NCI-H1930 (cell line): ENCODE measurements around the gene GARNL3.

Experiments used
- DNase-seq, 2 experiments: peaks; one replicate each; lab custom pipeline; 2025; lab: John Stamatoyannopoulos, UW

The GARNL3 gene

DNA sequence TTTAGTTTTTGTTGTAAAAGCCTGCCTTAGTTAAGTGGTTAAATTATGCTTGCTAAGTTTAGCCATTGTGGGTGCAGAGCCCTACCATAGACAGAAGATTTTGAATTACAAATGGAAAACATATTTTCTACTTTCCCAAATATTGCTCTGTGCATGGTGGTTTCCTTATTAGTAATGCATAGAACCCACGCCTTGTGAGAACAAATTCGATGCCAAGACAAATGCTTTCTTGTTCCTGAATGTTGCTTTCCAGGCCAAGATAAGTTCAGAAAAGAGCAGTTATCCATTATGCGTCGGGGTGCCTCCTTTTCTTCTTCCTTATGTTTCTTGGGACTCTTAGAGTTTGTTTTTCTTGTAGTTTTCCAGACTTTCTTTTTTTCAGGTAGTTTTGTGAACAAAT, 31.0 kb upstream of the GARNL3 start:
- DNase-seq = no peak

DNA sequence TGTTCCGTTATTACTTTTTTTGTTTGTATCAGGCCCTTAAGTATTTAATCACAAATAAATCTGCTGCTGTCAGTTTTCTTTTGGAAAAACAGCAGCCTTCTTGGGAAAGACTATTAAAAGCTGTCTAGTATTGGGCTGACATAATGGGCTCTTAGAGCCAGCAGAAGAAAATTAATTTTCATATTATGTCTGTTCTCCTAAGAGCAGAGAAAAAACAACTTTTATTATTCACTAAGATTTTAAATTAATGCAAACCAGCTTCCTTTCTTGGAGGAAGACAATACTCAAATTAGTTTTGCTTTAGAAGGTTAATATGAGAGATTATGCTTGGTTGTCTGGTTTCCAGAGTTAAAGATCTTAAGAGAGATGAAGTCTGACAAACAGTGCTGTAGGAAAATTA, 30.6 kb upstream of the GARNL3 start:
- no peak for DNase-seq

DNA sequence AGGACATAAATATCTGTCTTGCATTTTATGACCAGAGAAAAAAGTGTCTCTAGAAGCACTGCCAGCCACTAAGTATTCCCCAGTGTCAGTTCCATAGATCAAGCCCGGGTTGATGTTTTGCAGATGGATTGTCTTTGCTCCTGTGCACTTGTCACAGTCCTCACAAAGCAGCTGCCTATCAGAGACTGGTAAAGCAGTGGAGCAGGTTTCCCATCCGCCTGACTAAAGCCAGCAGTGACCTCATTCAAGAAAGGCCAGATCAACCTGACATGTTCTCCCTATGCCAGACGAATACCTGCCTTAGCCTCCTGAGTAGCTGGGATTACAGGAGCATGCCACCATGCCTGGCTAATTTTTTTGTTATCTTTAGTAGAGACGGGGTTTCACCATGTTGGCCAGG, 26.8 kb upstream of the GARNL3 start:
- DNase-seq = no peak

DNA sequence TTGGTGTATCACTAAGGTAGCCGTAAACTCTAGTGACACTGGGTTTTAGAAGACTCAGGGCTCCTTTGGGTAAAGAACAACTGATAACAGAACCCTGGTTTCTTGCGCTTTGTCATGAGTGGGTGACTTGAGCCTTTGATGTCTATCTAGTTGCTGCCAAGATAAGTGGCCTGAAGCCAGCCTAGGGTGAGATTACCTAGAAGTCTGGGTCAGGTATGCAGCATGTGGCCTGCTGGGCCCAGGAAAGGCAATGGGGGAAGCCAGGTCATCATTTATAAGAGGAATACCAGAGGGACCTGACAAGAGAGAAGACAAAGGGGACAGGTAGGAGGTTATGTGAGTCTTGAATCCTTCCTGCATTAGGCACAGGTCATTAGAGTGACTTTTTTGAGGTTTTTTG, 23.2 kb upstream of the GARNL3 start:
- no peak for DNase-seq

DNA sequence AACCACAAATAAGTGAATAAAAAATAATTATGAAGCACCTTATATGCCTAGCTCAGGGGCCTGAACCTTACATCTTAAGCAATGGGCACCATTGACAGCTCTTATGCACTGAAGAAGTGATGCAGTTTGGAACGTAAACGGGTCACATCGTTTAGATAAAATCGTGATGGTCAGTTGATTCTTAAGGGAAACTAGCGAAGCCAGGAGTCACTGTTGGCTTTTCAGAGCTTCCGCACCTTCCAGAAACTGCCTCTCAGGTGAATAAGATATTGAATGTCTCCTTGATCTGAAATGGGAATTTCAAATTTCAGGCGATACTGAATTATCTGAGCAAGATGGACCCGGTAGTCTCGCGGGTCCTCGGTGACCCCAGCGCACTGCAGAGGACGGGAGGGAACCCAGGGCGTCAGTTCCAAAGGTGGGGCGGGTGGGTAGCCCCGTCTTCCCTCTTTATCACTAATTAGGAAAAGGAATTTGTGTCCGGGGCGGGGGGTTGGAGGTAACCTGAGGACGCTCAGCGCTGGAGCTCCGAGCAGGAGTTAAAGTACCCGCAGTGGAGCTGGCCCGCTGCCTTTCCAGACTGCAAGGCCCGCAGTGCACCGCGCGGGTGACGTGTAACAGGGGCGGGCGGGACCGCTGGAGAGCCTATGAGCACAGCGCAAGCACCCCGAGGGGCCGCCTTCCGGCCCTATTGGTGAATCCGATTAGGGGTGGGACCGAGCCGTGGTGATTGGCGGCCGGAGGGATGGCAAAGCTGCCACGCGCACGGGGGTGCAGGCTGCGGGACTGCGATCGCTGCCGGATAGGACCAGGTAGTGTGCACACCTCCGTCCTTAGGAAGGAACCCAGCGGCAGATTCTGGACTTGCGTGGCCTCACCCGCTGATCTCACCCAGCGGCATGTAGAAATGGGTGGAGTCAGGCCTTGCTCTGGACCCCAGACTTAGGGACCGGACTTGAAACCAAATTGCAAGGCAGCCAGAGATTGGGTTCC, 19.7 kb upstream of the GARNL3 start:
- peak; percentile 86 to 94 for DNase-seq

DNA sequence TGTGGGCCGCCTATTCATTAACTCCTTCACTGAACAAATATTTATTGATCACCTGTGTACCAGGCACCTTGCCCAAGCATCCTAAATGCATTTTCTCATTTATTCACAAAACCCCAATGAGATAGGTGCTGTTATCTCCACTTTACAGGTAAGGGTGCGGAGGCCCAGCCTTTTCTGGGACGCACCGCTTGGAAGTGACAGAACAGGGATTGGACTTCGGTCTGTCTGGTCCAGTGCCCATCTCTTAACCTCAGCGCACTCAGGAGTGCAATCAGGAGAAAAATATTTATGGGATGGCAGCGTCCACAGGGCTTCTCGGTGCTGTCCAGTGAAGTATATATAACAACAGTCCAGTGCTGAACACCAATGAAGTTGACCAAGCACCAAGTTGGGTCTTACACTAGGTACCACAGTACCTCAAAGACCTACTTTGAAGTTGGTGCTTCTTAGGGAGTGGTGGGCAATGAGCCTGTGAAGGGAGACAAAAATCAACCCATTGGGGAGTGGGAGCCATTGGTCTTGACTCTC, 18.9 kb upstream of the GARNL3 start:
- DNase-seq = no peak

DNA sequence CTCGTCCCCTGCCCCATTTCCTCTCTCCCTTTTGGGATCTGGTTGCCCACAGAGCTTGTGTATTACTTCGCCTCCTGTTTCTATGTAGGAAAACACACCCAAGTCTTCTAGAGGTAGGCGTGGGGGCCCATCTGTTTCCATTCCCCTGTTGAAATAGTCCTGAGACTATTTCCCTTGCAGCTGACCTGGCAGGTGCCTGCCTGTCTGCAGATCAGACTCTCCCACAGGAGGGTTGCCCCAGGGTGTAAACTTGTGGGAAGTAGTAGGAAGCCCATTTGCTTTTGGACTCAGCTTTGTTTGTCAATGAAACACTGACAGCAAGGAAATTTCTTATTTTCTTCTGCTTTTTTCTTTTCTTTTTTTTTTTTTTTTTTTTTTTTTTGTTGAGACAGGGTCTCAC, 16.3 kb upstream of the GARNL3 start:
- no peak for DNase-seq

DNA sequence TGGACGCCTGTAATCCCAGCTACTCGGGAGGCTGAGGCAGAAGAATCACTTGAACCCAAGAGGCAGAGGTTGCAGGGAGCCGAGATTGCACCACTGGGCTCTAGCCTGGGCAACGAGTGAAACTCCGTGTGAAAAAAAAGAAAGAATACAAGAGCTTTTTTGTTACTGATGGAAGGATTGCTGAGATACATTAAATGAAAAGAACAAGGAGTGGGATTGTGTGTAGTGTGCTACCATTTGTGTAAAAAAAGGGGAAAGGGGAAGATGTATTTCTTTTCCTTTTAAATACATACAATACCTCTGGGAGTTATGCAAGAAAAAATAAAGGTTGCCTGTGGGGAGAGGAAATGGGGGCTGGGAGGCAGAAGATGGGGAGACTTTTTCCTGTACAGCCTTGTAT, 14.7 kb upstream of the GARNL3 start:
- no peak for DNase-seq

DNA sequence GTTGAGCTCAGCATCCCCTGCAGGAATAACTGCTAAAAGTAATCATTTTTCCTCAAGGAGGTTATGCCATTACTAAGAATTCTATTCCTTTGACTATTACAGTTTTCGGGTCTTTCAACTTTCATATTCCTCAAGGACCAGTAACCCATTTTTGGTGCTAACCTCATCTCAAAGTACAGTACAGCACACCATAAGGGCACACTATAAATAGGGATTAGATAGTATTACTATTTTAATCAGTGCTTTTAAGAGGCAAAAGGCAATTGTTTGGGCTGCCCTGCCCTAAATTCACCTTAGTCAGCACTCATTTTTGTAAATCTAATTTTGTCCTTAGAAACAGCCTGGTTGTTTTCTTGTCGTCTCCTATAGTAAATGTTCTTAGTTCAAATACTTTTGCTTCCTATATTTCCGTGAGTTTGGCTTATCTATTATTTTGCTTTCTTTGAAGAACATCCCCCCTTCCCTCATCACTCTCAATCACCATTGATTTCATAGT, 13.6 kb upstream of the GARNL3 start:
- DNase-seq = no peak

DNA sequence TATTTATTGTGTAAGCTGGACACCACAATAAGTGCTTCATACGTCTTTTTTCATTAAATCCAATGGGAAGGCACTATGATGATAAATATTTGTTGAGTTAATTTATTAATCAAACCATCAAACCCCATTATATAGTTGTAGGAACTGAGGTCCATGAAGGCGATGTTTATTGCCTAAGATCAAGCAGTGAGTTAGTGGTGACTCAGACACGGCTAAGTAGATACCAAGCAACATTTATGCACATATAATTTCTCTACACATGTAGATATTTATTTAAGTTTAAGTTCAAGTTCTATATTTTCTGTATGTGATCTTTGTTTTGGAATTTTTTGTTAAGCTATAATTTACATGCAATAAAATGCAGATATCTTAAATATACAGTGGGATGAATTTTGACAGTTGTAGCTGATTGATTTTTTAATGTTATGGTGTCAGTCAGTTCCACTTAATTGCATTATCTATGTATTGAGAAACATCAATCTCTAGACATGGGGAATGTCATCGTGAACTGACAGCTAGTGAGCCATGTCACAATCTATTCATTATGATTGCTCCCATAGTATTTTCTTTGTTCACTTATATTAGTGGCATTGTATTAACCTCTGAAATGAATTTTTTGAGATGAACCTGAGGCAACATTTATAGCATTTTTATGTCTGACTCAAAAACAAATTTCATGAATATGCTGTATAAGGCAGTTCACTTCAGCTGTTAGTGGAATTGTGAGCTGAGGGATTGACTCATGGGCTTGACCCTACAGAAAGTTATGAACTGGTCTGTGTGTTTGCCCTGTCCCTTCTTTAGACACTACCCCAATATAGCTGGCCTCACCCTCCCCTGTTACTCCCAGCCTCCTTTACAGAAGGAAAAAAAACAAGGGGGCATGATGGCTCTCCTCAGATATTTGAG, 11.9 kb upstream of the GARNL3 start:
- no peak for DNase-seq

DNA sequence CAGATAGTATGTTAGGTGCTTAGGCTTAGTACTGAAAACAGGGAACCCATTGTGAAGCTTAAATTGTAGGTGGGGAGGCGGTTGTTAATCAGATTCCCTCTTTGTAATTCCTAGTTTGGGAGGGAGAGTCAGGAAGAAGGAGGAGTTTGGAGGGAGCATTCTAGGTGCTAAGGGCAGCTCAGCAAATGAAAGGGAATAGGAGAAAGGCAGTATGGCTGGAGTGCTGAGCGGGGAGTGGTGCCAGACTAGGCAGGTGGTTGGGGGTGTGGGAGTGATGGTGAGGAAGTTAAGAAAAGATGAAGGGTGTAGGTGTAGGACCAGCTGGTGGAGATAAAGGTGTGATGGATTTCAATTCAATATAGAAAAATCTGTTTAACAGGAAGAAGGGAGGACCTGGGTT, 11.1 kb upstream of the GARNL3 start:
- no peak for DNase-seq

DNA sequence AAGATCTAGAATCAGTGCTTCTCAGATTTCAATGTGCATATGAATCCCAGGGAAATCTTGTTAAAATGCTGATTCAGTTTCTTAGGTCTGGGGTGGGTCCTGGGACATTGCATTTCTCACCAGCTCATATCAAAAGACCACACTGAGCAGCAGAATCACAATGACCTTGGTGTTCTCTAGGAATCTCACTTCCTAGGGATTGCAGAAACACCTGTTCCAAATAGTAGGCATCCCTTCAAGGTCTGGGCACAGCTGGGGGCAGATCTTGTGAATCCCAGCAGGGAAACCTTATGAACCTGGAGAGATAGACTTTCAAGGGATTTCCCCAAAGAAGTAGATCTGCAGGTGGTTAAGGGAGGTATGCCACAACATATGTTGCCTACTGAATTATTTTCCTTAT, 8.9 kb upstream of the GARNL3 start:
- no peak for DNase-seq

DNA sequence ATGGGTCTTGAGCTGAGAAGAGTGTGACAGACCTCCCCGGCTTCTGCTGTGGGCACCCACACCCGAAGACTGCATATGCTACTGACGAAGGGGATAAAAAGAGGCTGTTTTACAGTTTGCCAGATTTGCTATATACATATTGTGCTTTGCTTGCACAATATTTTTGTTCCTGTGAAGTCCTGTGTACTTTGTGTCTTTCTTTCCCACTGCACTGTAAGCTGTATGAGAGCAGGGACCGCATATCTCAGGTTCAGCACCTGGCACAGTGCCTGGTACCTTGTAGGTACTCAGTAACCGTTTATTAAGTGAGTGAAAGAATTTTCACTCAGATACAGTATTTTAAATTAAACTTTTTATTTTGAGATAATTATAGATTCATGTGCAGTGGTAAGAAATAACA, 8.2 kb upstream of the GARNL3 start:
- no peak for DNase-seq

DNA sequence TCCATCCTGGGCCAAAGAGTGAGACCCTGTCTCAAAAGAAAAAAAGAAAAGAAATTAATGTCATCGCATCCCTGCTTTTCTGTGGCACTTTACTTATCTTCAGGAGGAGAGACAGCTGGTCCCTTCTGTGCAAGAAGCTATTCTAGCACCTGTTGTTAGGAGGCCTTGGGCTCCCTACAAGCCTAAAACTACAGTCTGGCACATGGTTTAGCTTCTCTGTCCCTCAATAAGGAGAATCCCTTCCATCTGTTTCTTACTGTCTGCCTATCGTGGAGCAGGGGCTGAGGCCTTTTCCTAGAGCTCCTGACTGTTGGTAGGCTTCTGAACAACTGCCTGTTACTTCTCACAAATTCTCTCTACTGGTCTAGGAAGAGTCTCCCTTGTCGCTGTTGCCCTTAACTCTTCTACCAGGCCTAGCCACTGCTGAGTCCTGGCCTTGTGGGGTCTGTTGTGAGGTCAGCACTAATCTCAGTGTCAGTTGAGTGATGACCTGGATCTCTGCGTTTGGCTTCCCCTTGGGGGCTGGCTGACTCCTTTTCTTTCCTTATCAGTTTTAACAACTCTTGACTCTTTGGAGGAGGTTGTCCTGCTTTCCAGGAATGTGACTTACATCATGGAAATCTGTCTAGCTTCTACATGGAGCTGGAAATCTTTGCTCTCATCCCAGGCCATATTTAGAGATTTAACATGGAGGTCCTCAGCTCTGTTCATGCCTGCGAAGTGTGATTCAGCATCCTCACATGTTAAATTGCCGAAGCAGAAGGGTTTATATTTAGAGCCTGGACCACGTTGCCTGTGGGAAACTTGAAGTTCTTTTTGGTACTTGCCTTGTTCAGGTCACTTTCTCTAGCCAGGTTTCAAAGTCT, 5.7 kb upstream of the GARNL3 start:
- DNase-seq = no peak

DNA sequence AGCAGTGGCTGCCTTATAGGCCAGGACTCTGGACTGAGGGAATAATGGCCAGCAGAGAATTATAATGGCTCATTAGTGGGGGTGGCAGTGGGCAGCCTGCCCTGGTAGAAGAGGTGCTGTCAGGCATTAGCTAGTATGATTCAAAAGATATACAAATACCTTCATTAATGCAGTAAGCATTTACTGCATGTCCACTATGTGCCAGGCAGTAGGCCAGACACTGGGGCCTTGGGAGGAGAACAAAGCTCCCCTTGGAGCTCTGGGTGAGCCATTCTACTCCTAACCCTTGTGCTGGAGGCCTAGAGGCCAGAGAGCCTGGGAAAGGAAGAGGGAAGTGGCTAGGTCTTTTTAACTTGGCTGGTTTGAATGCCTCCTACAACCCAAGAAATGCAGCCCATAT, 2.0 kb upstream of the GARNL3 start:
- no peak for DNase-seq

DNA sequence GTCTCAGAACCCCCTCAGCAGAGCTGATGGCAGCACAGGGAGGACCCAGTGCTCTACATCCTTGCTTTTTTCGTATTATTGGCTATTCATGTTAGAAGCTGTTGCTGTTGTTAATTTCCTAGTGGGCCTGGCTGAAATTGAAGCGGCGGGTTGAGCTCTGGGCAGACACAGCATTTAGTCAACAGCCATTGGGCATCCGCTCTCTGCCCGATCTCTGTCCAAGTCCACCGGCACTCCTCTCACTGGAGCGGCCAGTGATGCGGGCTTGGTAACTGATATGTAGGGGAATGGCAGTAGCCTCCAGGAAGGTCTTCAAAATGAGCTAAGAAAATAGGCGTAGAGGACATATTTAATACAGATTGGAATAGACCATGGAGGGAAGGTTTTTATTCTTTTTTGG, 1.3 kb upstream of the GARNL3 start:
- DNase-seq = no peak

DNA sequence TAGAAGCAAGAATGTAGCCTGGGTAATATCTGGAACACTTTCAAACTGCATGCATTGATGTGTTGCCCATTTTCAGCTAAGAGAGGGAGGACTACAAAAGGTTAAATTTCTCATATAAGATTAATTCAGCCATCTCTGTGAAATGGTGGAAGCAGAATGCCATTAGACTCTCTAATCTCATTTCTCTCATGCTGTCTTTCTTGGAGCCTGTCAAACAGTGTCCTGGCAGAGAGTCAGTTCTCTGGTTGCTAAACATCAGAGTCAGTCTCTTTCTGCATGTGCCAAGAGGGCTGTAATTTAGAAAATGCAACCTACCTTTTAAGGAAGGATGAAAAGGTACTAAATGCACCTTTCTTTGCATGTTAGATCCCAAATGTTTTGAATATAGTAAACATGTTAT, 910 bp upstream of the GARNL3 start:
- DNase-seq = no peak

DNA sequence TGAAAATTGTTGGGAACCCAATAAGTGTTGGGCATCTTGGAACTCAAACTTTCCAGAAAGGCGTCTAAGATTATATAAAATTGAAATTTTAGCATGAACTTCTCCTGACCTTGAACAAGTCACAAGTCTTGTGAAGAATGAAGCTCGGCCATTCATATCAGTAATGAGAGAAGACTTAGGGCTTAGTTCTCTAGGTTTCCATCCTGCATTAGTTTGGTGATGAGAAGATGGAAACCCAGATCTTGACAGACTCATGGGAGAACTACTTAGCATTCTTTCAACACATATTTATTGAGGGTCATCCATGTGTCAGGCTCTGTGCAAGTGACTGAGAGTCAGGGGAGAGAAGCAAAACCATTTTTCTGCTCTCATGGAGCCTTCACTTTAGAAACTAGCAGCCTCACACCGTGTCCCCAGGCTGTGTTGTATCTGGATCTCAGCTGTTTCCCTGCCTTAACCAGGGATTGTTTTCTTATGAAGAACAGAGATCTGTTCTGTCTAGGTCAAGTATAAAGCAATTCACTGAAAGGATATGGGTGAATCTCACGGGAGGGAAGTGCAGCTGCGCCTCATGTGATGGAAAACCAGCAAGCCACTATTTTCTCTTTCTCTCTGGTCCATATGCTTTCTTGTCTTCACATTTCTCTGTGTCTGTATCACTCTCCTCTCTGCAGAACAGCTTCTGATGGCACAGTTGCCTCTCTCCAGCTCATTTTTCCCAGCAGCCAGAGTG, 3.4 kb downstream of the GARNL3 start:
- no peak for DNase-seq

DNA sequence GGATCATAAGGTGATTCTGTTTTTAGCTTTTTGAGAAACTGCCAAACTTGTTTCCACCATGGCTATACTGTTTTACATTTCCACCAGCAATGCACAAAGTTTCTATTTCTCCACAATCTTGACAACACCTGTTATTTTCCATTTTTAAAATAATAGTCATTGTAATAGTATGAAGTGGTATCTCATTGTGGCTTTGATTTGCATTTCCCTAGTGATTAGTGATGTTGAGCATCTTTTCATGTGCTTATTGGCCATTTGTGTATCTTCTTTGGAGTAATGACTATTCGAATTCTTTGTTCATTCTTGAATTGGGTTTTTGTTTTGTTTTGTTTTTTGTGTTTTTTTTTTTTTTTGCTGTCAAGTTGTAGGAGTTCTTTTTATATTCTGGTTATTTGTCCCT, 4.9 kb downstream of the GARNL3 start:
- no peak for DNase-seq

DNA sequence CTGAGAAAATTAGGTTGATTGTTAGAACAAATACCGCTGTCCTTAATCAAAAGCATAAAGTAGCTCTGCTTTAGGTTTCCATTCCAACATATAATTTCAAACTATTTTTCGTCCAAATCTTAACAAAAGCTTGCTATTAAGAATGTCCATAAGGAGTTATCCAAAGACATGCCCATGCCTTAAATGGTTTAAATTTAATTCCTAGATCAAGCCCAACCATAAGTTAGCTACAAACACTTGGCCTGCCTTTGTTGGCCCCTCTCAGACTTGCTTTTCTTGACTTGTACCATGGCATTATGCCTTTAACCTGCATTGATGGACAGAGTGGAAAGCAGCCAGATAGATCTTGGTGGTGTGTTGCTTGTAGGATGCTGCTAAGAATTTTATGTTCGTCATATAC, 8.8 kb downstream of the GARNL3 start:
- DNase-seq = no peak

DNA sequence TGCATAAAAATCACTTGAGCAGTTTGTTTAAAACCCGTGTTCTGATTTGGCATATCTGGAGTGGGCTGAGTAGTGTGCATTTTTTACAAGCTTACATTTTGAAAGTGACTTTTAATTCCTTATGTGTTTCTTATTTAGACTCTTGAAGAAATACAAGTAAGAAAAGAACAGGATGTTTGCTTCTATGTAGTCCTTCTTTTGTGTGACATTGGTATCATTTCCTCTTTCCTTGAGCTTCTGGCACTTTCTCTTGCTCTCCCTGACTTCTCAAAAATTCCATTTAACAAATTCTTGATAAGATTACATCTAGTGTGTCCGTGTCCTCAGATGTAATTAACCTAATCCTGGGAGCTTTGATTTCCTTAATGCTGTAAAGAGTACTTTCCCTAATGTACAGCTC, 12.5 kb downstream of the GARNL3 start:
- no peak for DNase-seq
